ENCODE data around the gene ACAP2. TPM values are rescaled to one million over a fixed set of nuclear protein-coding genes. Genes with fewer than 3 reads are reported as not detected.

Gene ACAP2
- total RNA-seq, 1 experiment from 2014 or later = 42.0 TPM

GRCh38 chr3:195285372-195285771, 157.4 kb downstream of the ACAP2 start:
- POLR2A ChIA-PET = no interaction called here
- DNase-seq (ENCODE audit: low spot score) (no peak), ATAC-seq (no peak)
- no peaks in the 10 kb centered on the region for H3K9me3 Mint-ChIP-seq
- no peak overlapping the region for H3K4me3 Mint-ChIP-seq
- TF ChIP-seq ZNF416 (CRISPR knock-in tag; IDR thresholded peaks at IDR 0.05) = no peak
- no peak overlapping the region for H3K27ac Mint-ChIP-seq
- CTCF ChIA-PET = interaction anchor here (1.7 kb wide), 1 partner anchor 14 kb away, joined by 4 read pairs; the partner anchor contains the start of gene XXYLT1
- peaks cover 18% of the 10 kb centered on the region for H3K36me3 Mint-ChIP-seq
- H3K27me3 Mint-ChIP-seq (ENCODE audit: low read depth) = no peaks in the 10 kb centered on the region
- no peaks in the 10 kb centered on the region for H3K4me1 Mint-ChIP-seq

DNA sequence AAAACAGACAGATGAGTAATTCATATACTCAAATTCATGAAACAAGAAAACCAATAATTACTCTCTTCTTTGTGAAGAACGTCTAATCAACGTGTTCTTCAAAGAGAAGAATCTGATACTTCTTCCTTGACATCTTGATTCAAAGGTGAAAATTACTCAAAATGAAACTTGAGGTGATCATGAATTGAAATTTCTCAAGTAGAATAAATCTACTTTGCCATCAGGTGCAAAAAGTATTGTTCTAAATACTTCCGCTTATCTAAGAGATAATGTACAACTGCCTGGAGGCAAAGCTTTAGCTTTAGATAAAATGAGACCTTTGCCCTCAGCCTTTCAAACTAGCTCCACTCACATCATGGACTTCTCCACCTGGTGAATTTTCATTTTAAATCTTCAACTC, 158.0 kb downstream of the ACAP2 start:
- ChIA-PET CTCF (interaction anchor here (1.7 kb wide), 1 partner anchor 14 kb away, joined by 4 read pairs; the partner anchor contains the start of gene XXYLT1), POLR2A (no interaction called here)
- no peak overlapping the region for H3K4me3 Mint-ChIP-seq
- no peaks in the 10 kb centered on the region for H3K9me3 Mint-ChIP-seq
- H3K4me1 Mint-ChIP-seq = no peaks in the 10 kb centered on the region
- peaks cover 18% of the 10 kb centered on the region for H3K36me3 Mint-ChIP-seq
- no peaks in the 10 kb centered on the region for H3K27me3 Mint-ChIP-seq (ENCODE audit: low read depth)
- no peak overlapping the region for H3K27ac Mint-ChIP-seq
- ATAC-seq (no peak), DNase-seq (ENCODE audit: low spot score) (no peak)
- TF ChIP-seq ZNF396 (CRISPR knock-in tag; IDR thresholded peaks at IDR 0.05; ENCODE audit: borderline replicate concordance) (no peak), ESRRA (CRISPR knock-in tag; IDR thresholded peaks at IDR 0.05; ENCODE audit: borderline replicate concordance) (no peak), ZNF121 (CRISPR knock-in tag; IDR thresholded peaks at IDR 0.05) (no peak), GTF2I (CRISPR knock-in tag; conservative IDR thresholded peaks at IDR 0.05) (no peak), ZNF423 (CRISPR knock-in tag; IDR thresholded peaks at IDR 0.05) (no peak), SP1 (CRISPR knock-in tag; conservative IDR thresholded peaks at IDR 0.05) (no peak), ATF2 (CRISPR knock-in tag; IDR thresholded peaks at IDR 0.05; ENCODE audit: borderline replicate concordance, low read depth) (no peak), ZNF219 (CRISPR knock-in tag; IDR thresholded peaks at IDR 0.05; ENCODE audit: borderline replicate concordance) (no peak), ZNF532 (CRISPR knock-in tag; IDR thresholded peaks at IDR 0.05; ENCODE audit: borderline replicate concordance) (no peak), IRF2 (CRISPR knock-in tag; IDR thresholded peaks at IDR 0.05; ENCODE audit: borderline replicate concordance, low read depth) (no peak), E2F5 (CRISPR knock-in tag; IDR thresholded peaks at IDR 0.05) (no peak), KAT7 (CRISPR knock-in tag; IDR thresholded peaks at IDR 0.05; ENCODE audit: borderline replicate concordance) (no peak), OVOL2 (CRISPR knock-in tag; IDR thresholded peaks at IDR 0.05; ENCODE audit: borderline replicate concordance) (no peak), RORB (CRISPR knock-in tag; IDR thresholded peaks at IDR 0.05) (no peak), PRRX2 (CRISPR knock-in tag; IDR thresholded peaks at IDR 0.05) (no peak), JUN (CRISPR knock-in tag; IDR thresholded peaks at IDR 0.05) (no peak)
- TF ChIP-seq, protein P1, sequence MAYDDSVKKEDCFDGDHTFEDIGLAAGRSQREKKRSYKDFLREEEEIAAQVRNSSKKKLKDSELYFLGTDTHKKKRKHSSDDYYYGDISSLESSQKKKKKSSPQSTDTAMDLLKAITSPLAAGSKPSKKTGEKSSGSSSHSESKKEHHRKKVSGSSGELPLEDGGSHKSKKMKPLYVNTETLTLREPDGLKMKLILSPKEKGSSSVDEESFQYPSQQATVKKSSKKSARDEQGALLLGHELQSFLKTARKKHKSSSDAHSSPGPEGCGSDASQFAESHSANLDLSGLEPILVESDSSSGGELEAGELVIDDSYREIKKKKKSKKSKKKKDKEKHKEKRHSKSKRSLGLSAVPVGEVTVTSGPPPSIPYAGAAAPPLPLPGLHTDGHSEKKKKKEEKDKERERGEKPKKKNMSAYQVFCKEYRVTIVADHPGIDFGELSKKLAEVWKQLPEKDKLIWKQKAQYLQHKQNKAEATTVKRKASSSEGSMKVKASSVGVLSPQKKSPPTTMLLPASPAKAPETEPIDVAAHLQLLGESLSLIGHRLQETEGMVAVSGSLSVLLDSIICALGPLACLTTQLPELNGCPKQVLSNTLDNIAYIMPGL (CRISPR knock-in tag; IDR thresholded peaks at IDR 0.05) = no peak
- TF ChIP-seq, protein P2, sequence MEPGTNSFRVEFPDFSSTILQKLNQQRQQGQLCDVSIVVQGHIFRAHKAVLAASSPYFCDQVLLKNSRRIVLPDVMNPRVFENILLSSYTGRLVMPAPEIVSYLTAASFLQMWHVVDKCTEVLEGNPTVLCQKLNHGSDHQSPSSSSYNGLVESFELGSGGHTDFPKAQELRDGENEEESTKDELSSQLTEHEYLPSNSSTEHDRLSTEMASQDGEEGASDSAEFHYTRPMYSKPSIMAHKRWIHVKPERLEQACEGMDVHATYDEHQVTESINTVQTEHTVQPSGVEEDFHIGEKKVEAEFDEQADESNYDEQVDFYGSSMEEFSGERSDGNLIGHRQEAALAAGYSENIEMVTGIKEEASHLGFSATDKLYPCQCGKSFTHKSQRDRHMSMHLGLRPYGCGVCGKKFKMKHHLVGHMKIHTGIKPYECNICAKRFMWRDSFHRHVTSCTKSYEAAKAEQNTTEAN (CRISPR knock-in tag; IDR thresholded peaks at IDR 0.05) = no peak
